Endothelial cell (in vitro differentiated cells): ENCODE data around the gene STK32C. TPM values are rescaled to one million over a fixed set of nuclear protein-coding genes. Genes with fewer than 3 reads are reported as not detected.
A peak's percentile ranks its signal among the peaks of the same experiment; 100 is the strongest.

Experiments
- DNase-seq: peaks from one replicate; pipeline ENCODE4 v3.0.0; 2021; ENCODE audit warnings: low spot score
- H3K27ac Mint-ChIP-seq: one replicate; pipeline ENCODE4 v1.8.0; 2021; ENCODE audit warnings: mixed read lengths, inconsistent platforms; ENCODE audit not compliant: unreplicated experiment
- H3K27me3 Mint-ChIP-seq: one replicate; pipeline ENCODE4 v1.8.0; 2021; ENCODE audit warnings: mild to moderate bottlenecking, moderate library complexity, mixed read lengths, inconsistent platforms; ENCODE audit not compliant: unreplicated experiment
- H3K36me3 Mint-ChIP-seq: one replicate; pipeline ENCODE4 v1.8.0; 2021; ENCODE audit warnings: mild to moderate bottlenecking, low read depth, mixed read lengths, inconsistent platforms; ENCODE audit not compliant: unreplicated experiment
- H3K4me1 Mint-ChIP-seq: one replicate; pipeline ENCODE4 v1.8.0; 2021; ENCODE audit warnings: mild to moderate bottlenecking, mixed read lengths, inconsistent platforms; ENCODE audit not compliant: unreplicated experiment
- H3K4me3 Mint-ChIP-seq: one replicate; pipeline ENCODE4 v1.8.0; 2021; ENCODE audit warnings: mild to moderate bottlenecking, mixed read lengths, inconsistent platforms; ENCODE audit not compliant: unreplicated experiment
- H3K9me3 Mint-ChIP-seq: one replicate; pipeline ENCODE4 v1.8.0; 2021; ENCODE audit warnings: mixed read lengths, inconsistent platforms; ENCODE audit not compliant: unreplicated experiment
- CTCF ChIP-seq: fragments of 200-600 bp; sonication (generic); IDR thresholded peaks from one replicate; pipeline ENCODE4 v1.5.0; 2021; ENCODE audit warnings: antibody characterized with exemption; ENCODE audit not compliant: unreplicated experiment
- total RNA-seq: library from RNA; stranded (reverse); fragmentation: NEBNext Ultra II Directional; extraction: Animal tissue kit (Norgen Biotek cat#: 25700); gene quantifications from one replicate; pipeline ENCODE4 v1.2.1, GENCODE V29; 2021; ENCODE audit not compliant: unreplicated experiment

Gene STK32C
- total RNA-seq, 1 donor from 2014 or later: 12.6 TPM

GRCh38 chr10:132175408-132175807, 132.3 kb downstream of the STK32C start:
- Mint-ChIP-seq H3K27me3 (peaks cover 30% of the 10 kb centered on the region), H3K27ac (no peak overlapping the region), H3K4me1 (peaks cover 2% of the 10 kb centered on the region), H3K4me3 (no peak overlapping the region), H3K9me3 (peaks cover 3% of the 10 kb centered on the region), H3K36me3 (peaks cover 4% of the 10 kb centered on the region)
- DNase-seq: no peak
- no peak for TF ChIP-seq CTCF

GRCh38 chr10:132174237-132174636, 133.5 kb downstream of the STK32C start:
- H3K4me3 Mint-ChIP-seq: no peak overlapping the region
- no peak overlapping the region for H3K27ac Mint-ChIP-seq
- DNase-seq: no peak
- no peak for TF ChIP-seq CTCF
- peaks cover 29% of the 10 kb centered on the region for H3K27me3 Mint-ChIP-seq
- H3K4me1 Mint-ChIP-seq: peaks cover 2% of the 10 kb centered on the region
- H3K36me3 Mint-ChIP-seq: peaks cover 4% of the 10 kb centered on the region
- peaks cover 3% of the 10 kb centered on the region for H3K9me3 Mint-ChIP-seq

- Mint-ChIP-seq H3K4me3 (no peak overlapping the region), H3K9me3 (peaks cover 3% of the 10 kb centered on the region), H3K27ac (peak overlapping the region; percentile 64), H3K36me3 (peaks cover 4% of the 10 kb centered on the region), H3K27me3 (peaks cover 25% of the 10 kb centered on the region), H3K4me1 (peaks cover 2% of the 10 kb centered on the region)
- no peak for TF ChIP-seq CTCF
- no peak for DNase-seq
These were observed 134.6 kb downstream of the STK32C start for GRCh38 chr10:132173185-132173584.

- Mint-ChIP-seq H3K4me3 (no peak overlapping the region), H3K9me3 (peaks cover 3% of the 10 kb centered on the region), H3K36me3 (peaks cover 4% of the 10 kb centered on the region), H3K27ac (no peak overlapping the region), H3K27me3 (peaks cover 19% of the 10 kb centered on the region), H3K4me1 (peaks cover 2% of the 10 kb centered on the region)
- no peak for TF ChIP-seq CTCF
- no peak for DNase-seq
These were observed 135.4 kb downstream of the STK32C start for GRCh38 chr10:132172091-132173066.
